HCT116 (cell line): ENCODE data around the gene EMP1. TPM values are rescaled to one million over a fixed set of nuclear protein-coding genes. Genes with fewer than 3 reads are reported as not detected.

Experiments
- ATAC-seq: fragments of 200-7000 bp; cut with Tn5 transposase; 2 replicates; pipeline ENCODE4 v1.9.1; 2020; ENCODE audit warnings: mild to moderate bottlenecking, moderate library complexity
- BruUV-seq: library from RNA; stranded (reverse); fragments of 400-500 nt; replicated peaks from 2 replicates; lab custom pipeline; 2021; lab: Mats Ljungman, UMichigan
- CTCF ChIA-PET: fragments of 300-600 bp; sonication (Branson Sonifier 250); formaldehyde crosslinking; loops from one replicate; lab custom pipeline; 2021; ENCODE audit warnings: antibody characterized with exemption; lab: Charles Lee
- POLR2A ChIA-PET: fragments of 300-600, 350-600 bp; sonication (Branson Sonifier 250); formaldehyde crosslinking; loops from one replicate; lab custom pipeline; 2021; ENCODE audit warnings: antibody characterized with exemption; lab: Charles Lee
- RAD21 ChIA-PET, 2 experiments: fragments of 300-600 bp; sonication (Branson Sonifier 250); formaldehyde crosslinking; loops; one replicate each; lab custom pipeline; 2023; ENCODE audit warnings: low total read pairs in 2 of 2; ENCODE audit not compliant: uncharacterized antibody in 2 of 2, unreplicated experiment in 2 of 2, low non-redundant PET in 1 of 2; lab: Charles Lee
- DNase-seq: peaks from one replicate; pipeline ENCODE4 v3.0.0-alpha.2; 2010; ENCODE audit warnings: low read depth, low spot score
- H2AFZ ChIP-seq: fragments of 200-600 bp; shearing (Covaris generic), sonication (generic); 2 replicates; pipeline ENCODE4 v1.6.1; 2017; ENCODE audit warnings: low read depth, mixed run types, mixed read lengths, antibody characterized with exemption, low read length; ENCODE audit not compliant: poor library complexity, severe bottlenecking
- H3K27ac ChIP-seq: 2 replicates; pipeline ENCODE4 v1.5.1; 2012; ENCODE audit warnings: low read depth, low read length
- H3K27me3 ChIP-seq: fragments of 200-600 bp; sonication (generic); 2 replicates; pipeline ENCODE4 v1.6.1; 2016; ENCODE audit warnings: mixed run types, low read length, mixed read lengths; ENCODE audit not compliant: insufficient read depth
- H3K36me3 ChIP-seq, 2 experiments: fragments of 200-500 bp in 1 of 2; fragments of 200-600 bp in 1 of 2; sonication (Bioruptor generic) in 1 of 2; sonication (generic) in 1 of 2; 2 replicates each; pipeline versions ENCODE4 v1.5.1 to v1.6.1; 2014 to 2016; ENCODE audit warnings: low read length in 2 of 2, inconsistent platforms in 1 of 2, mixed read lengths in 1 of 2, mixed run types in 1 of 2; ENCODE audit not compliant: insufficient read depth in 2 of 2, control insufficient read depth in 1 of 2
- H3K4me1 ChIP-seq, 2 experiments: fragments of 200-600 bp in 1 of 2; sonication (generic) in 1 of 2; 2 replicates each; pipeline versions ENCODE4 v1.5.1 to v1.6.1; 2012 to 2017; ENCODE audit warnings: low read length in 2 of 2, inconsistent platforms in 1 of 2, mild to moderate bottlenecking in 1 of 2, mixed read lengths in 1 of 2, mixed run types in 1 of 2, moderate library complexity in 1 of 2; ENCODE audit not compliant: insufficient read depth in 2 of 2, control insufficient read depth in 1 of 2
- H3K4me2 ChIP-seq: fragments of 200-600 bp; sonication (generic); 2 replicates; pipeline ENCODE4 v1.6.1; 2017; ENCODE audit warnings: mixed run types, low read length, mixed read lengths
- H3K4me3 ChIP-seq, 2 experiments: fragments of 200-600 bp in 1 of 2; sonication (generic) in 1 of 2; replicated peaks in 1 of 2; 2 replicates each; pipeline ENCODE4 v1.5.1; 2011 to 2016; ENCODE audit warnings: low read length in 2 of 2, control low read depth in 1 of 2, low read depth in 1 of 2, mild to moderate bottlenecking in 1 of 2, mixed read lengths in 1 of 2, mixed run types in 1 of 2
- H3K79me2 ChIP-seq: fragments of 200-600 bp; sonication (generic); 2 replicates; pipeline ENCODE4 v1.6.1; 2017; ENCODE audit warnings: mild to moderate bottlenecking, mixed run types, low read length, moderate library complexity, mixed read lengths; ENCODE audit not compliant: insufficient read depth
- H3K9ac ChIP-seq: fragments of 200-600 bp; sonication (generic); 2 replicates; pipeline ENCODE4 v1.6.1; 2016; ENCODE audit warnings: low read length, mixed read lengths
- H3K9me2 ChIP-seq: fragments of 200-600 bp; sonication (generic), shearing (Covaris generic); 2 replicates; pipeline ENCODE4 v1.6.1; 2017; ENCODE audit warnings: mixed run types, mild to moderate bottlenecking, moderate library complexity; ENCODE audit not compliant: insufficient read depth
- H3K9me3 ChIP-seq, 2 experiments: fragments of 200-500 bp in 1 of 2; fragments of 200-600 bp in 1 of 2; sonication (Bioruptor generic) in 1 of 2; sonication (generic) in 1 of 2; 2 replicates each; pipeline ENCODE4 v1.6.1; 2014 to 2017; ENCODE audit warnings: low read length in 2 of 2, mixed read lengths in 2 of 2, inconsistent platforms in 1 of 2, low read depth in 1 of 2, mild to moderate bottlenecking in 1 of 2, mixed run types in 1 of 2, moderate library complexity in 1 of 2; ENCODE audit not compliant: control insufficient read depth in 1 of 2, insufficient read depth in 1 of 2
- H4K20me1 ChIP-seq: fragments of 200-600 bp; sonication (generic), shearing (Covaris generic); 2 replicates; pipeline ENCODE4 v1.6.1; 2017; ENCODE audit warnings: mixed run types, mild to moderate bottlenecking, moderate library complexity; ENCODE audit not compliant: insufficient read depth
- ATF3 ChIP-seq: IDR thresholded peaks from 2 replicates; pipeline ENCODE4 v1.6.1; 2012
- CBX3 ChIP-seq: IDR thresholded peaks from 2 replicates; pipeline ENCODE4 v1.6.1; 2012; ENCODE audit warnings: low read depth
- CEBPB ChIP-seq: IDR thresholded peaks from 2 replicates; pipeline ENCODE4 v1.6.1; 2012; ENCODE audit warnings: low read depth
- CTCF ChIP-seq, 3 experiments: fragments of 200-600 bp in 1 of 3; sonication (generic) in 1 of 3; IDR thresholded peaks in 2 of 3; conservative IDR thresholded peaks in 1 of 3; 2 replicates each; pipeline ENCODE4 v1.5.1; 2012 to 2017; ENCODE audit warnings: low read depth in 2 of 3, low read length in 2 of 3, antibody characterized with exemption in 1 of 3, borderline replicate concordance in 1 of 3, control low read depth in 1 of 3, mild to moderate bottlenecking in 1 of 3, mixed read lengths in 1 of 3, mixed run types in 1 of 3, moderate library complexity in 1 of 3; ENCODE audit not compliant: insufficient read depth in 1 of 3
- EGR1 ChIP-seq: IDR thresholded peaks from 2 replicates; pipeline ENCODE4 v1.6.1; 2012; ENCODE audit warnings: low read depth
- ELF1 ChIP-seq: IDR thresholded peaks from 2 replicates; pipeline ENCODE4 v1.6.1; 2012; ENCODE audit warnings: low read depth, borderline replicate concordance
- EZH2 ChIP-seq: fragments of 200-600 bp; sonication (generic); IDR thresholded peaks from 2 replicates; pipeline ENCODE4 v1.6.1; 2017; ENCODE audit warnings: antibody characterized with exemption, mixed run types
- EZH2phosphoT487 ChIP-seq: fragments of 200-600 bp; IDR thresholded peaks from 2 replicates; pipeline ENCODE4 v1.6.1; 2018; ENCODE audit warnings: antibody characterized with exemption, borderline replicate concordance
- FOSL1 ChIP-seq: IDR thresholded peaks from 2 replicates; pipeline ENCODE4 v1.6.1; 2012; ENCODE audit warnings: low read depth
- JUND ChIP-seq: IDR thresholded peaks from 2 replicates; pipeline ENCODE4 v1.6.1; 2012
- MAX ChIP-seq: IDR thresholded peaks from 2 replicates; pipeline ENCODE4 v1.6.1; 2012
- POLR2A ChIP-seq: IDR thresholded peaks from 2 replicates; pipeline ENCODE4 v1.7.0; 2011; ENCODE audit warnings: borderline replicate concordance; ENCODE audit not compliant: insufficient read depth, insufficient read length; ENCODE audit errors: extremely low read depth
- POLR2AphosphoS5 ChIP-seq: IDR thresholded peaks from 2 replicates; pipeline ENCODE4 v1.6.1; 2011; ENCODE audit warnings: mild to moderate bottlenecking, low read depth, low read length, moderate library complexity
- RAD21 ChIP-seq: IDR thresholded peaks from 2 replicates; pipeline ENCODE4 v1.6.1; 2012; ENCODE audit warnings: low read depth, mild to moderate bottlenecking
- REST ChIP-seq: IDR thresholded peaks from 2 replicates; pipeline ENCODE4 v1.6.1; 2012; ENCODE audit warnings: low read depth
- SIN3A ChIP-seq: IDR thresholded peaks from 2 replicates; pipeline ENCODE4 v1.6.1; 2012; ENCODE audit warnings: low read depth
- SRF ChIP-seq: IDR thresholded peaks from 2 replicates; pipeline ENCODE4 v1.6.1; 2012; ENCODE audit warnings: low read depth
- TCF7L2 ChIP-seq: IDR thresholded peaks from 2 replicates; pipeline ENCODE4 v1.7.0; 2011; ENCODE audit warnings: borderline replicate concordance, inconsistent platforms; ENCODE audit not compliant: insufficient read depth, insufficient read length; ENCODE audit errors: extremely low read depth
- YY1 ChIP-seq: IDR thresholded peaks from 2 replicates; pipeline ENCODE4 v1.6.1; 2011; ENCODE audit warnings: low read length, low read depth, moderate library complexity, mild to moderate bottlenecking; ENCODE audit not compliant: insufficient replicate concordance; ENCODE audit errors: extremely low read depth
- ZBTB33 ChIP-seq: IDR thresholded peaks from 2 replicates; pipeline ENCODE4 v1.6.1; 2011; ENCODE audit warnings: mild to moderate bottlenecking, low read length, moderate library complexity; ENCODE audit not compliant: insufficient replicate concordance; ENCODE audit errors: extremely low read depth
- ZFX ChIP-seq: fragments of 450-650 bp; IDR thresholded peaks from 2 replicates; pipeline ENCODE4 v1.6.1; 2017
- ZNF274 ChIP-seq: fragments of 200-500 bp; sonication (Bioruptor generic); IDR thresholded peaks from 2 replicates; pipeline ENCODE4 v1.6.1; 2014; ENCODE audit warnings: mild to moderate bottlenecking, low read depth, low read length, inconsistent platforms
- intact Hi-C: fragments of 100-400 bp; cut with micrococcal nuclease; formaldehyde crosslinking; loops from 2 replicates; pipeline ENCODE4 v1.10.0; 2022
- total RNA-seq: library from RNA; stranded (reverse); gene quantifications from one replicate; pipeline ENCODE4 v1.2.1, GENCODE V29; 2021; ENCODE audit not compliant: unreplicated experiment

The EMP1 gene
- total RNA-seq, 1 experiment from 2014 or later = 110 TPM

GRCh38 chr12:13167226-13167625 is 29.3 kb upstream of the EMP1 start:
- H3K4me2 ChIP-seq = peak overlapping the region; percentile 42
- H4K20me1 ChIP-seq = no peaks in the 10 kb centered on the region
- no peaks in the 10 kb centered on the region for H3K36me3 ChIP-seq
- intact Hi-C loops = no loop called here
- no peaks in the 10 kb centered on the region for H3K9me2 ChIP-seq
- H3K27me3 ChIP-seq = no peaks in the 10 kb centered on the region
- BruUV-seq = no TSS peak
- DNase-seq = no peak
- CTCF ChIA-PET = no interaction called here
- RAD21 ChIA-PET = no interaction called here
- H3K27ac ChIP-seq = peak overlapping the region; percentile 3; the same call in 1 of the 2 replicates
- peaks cover 34 to 76% of the 10 kb centered on the region in 2 experiments for H3K4me1 ChIP-seq
- no peaks in the 10 kb centered on the region for H3K79me2 ChIP-seq
- peak overlapping the region; percentile 34 for H2AFZ ChIP-seq
- no peaks in the 10 kb centered on the region for H3K9me3 ChIP-seq
- POLR2A ChIA-PET = no interaction called here
- H3K9ac ChIP-seq = peak overlapping the region; percentile 11
- ATAC-seq = peak; percentile 48
- H3K4me3 ChIP-seq = no peak overlapping the region
- no peak for TF ChIP-seq RAD21
- TF ChIP-seq ATF3 = no peak
- no peak for TF ChIP-seq SRF
- no peak for TF ChIP-seq ZBTB33
- no peak for TF ChIP-seq ZFX
- peak; percentile 63 for TF ChIP-seq FOSL1
- no peak for TF ChIP-seq EZH2
- TF ChIP-seq POLR2A = no peak
- TF ChIP-seq TCF7L2 = no peak
- no peak for TF ChIP-seq ZNF274
- no peak for TF ChIP-seq EZH2phosphoT487
- peak; percentile 74; the same call in 1 of the 2 replicates for TF ChIP-seq CBX3
- no peak; the same call in 1 of the 2 replicates for TF ChIP-seq MAX
- no peak for TF ChIP-seq YY1
- TF ChIP-seq CEBPB = 0 out of 2 replicates have a peak, but pooled peaks have one; percentile 31
- no peak for TF ChIP-seq ELF1
- no peak for TF ChIP-seq SIN3A
- TF ChIP-seq POLR2AphosphoS5 = peak; percentile 36; the same call in 1 of the 2 replicates
- TF ChIP-seq JUND = peak; percentile 67
- no peak for TF ChIP-seq EGR1
- TF ChIP-seq REST = no peak
- no peak for TF ChIP-seq CTCF (IDR thresholded peaks at IDR 0.05 in 2 of 3, conservative IDR thresholded peaks at IDR 0.05 in 1 of 3; ENCODE audit: borderline replicate concordance in 1 of 3, insufficient read depth in 1 of 3, low read depth in 2 of 3, low read length in 2 of 3)
